ENCODE measurements around the gene NES.

NES gene

GRCh38 chr1:156689035-156689952 lies 12.1 kb upstream of the NES start:
- H3K4me3 ChIP-seq (ENCODE audit: low read depth, low read length) = peak overlapping the region; percentile 19
- peak; percentile 64 for DNase-seq (ENCODE audit: low read depth)

- no peak overlapping the region for H3K4me3 ChIP-seq (ENCODE audit: low read depth, low read length)
- no peak for DNase-seq (ENCODE audit: low read depth)
Observed at GRCh38 chr1:156684227-156684782, 7.1 kb upstream of the NES start.

GRCh38 chr1:156682166-156682890 lies 5.1 kb upstream of the NES start:
- H3K4me3 ChIP-seq (ENCODE audit: low read depth, low read length) = no peak overlapping the region
- DNase-seq (ENCODE audit: low read depth) = no peak

GRCh38 chr1:156681196-156681960 lies 4.2 kb upstream of the NES start:
- H3K4me3 ChIP-seq (ENCODE audit: low read depth, low read length) = no peak overlapping the region
- no peak for DNase-seq (ENCODE audit: low read depth)

- H3K4me3 ChIP-seq (ENCODE audit: low read depth, low read length) = no peak overlapping the region
- DNase-seq (ENCODE audit: low read depth) = no peak
Observed at GRCh38 chr1:156680056-156680455, 2.8 kb upstream of the NES start.

- no peak for DNase-seq (ENCODE audit: low read depth)
- peak overlapping the region; percentile 62 for H3K4me3 ChIP-seq (ENCODE audit: low read depth, low read length)
Observed at GRCh38 chr1:156677616-156678596, 699 bp upstream of the NES start.

- no peak for DNase-seq (ENCODE audit: low read depth)
- H3K4me3 ChIP-seq (ENCODE audit: low read depth, low read length) = peak overlapping the region; percentile 62
Observed at GRCh38 chr1:156676114-156676819, 940 bp downstream of the NES start.

- peak overlapping the region; percentile 62 for H3K4me3 ChIP-seq (ENCODE audit: low read depth, low read length)
- DNase-seq (ENCODE audit: low read depth) = peak; percentile 54
Observed at GRCh38 chr1:156675210-156676113, 1.7 kb downstream of the NES start.

GRCh38 chr1:156673387-156674121 lies 3.7 kb downstream of the NES start:
- H3K4me3 ChIP-seq (ENCODE audit: low read depth, low read length) = peak overlapping the region; percentile 62
- no peak for DNase-seq (ENCODE audit: low read depth)

GRCh38 chr1:156671804-156672203 lies 5.4 kb downstream of the NES start:
- DNase-seq (ENCODE audit: low read depth) = no peak
- H3K4me3 ChIP-seq (ENCODE audit: low read depth, low read length) = no peak overlapping the region

GRCh38 chr1:156670791-156671190 lies 6.4 kb downstream of the NES start:
- no peak for DNase-seq (ENCODE audit: low read depth)

GRCh38 chr1:156670359-156670758 lies 6.8 kb downstream of the NES start:
- DNase-seq (ENCODE audit: low read depth) = no peak
- no peak overlapping the region for H3K4me3 ChIP-seq (ENCODE audit: low read depth, low read length)

More at GRCh38 chr1:156670791-156671190, 6.4 kb downstream of the NES start:
- H3K4me3 ChIP-seq (ENCODE audit: low read depth, low read length) = no peak overlapping the region

- no peak for DNase-seq (ENCODE audit: low read depth)
- H3K4me3 ChIP-seq (ENCODE audit: low read depth, low read length) = no peak overlapping the region
Observed at GRCh38 chr1:156669794-156670193, 7.4 kb downstream of the NES start.

- no peak overlapping the region for H3K4me3 ChIP-seq (ENCODE audit: low read depth, low read length)
- DNase-seq (ENCODE audit: low read depth) = no peak
Observed at GRCh38 chr1:156668801-156669637, 8.2 kb downstream of the NES start.

- no peak overlapping the region for H3K4me3 ChIP-seq (ENCODE audit: low read depth, low read length)
- DNase-seq (ENCODE audit: low read depth) = no peak
Observed at GRCh38 chr1:156667968-156668709, 9.1 kb downstream of the NES start.

All from skeletal muscle cell (primary cell).